Stomach smooth muscle (tissue), 2 donors: ENCODE data around the gene DOP1A.
A peak's percentile ranks its signal among the peaks of the same experiment; 100 is the strongest.

Source experiments
- H3K27ac ChIP-seq: one replicate; pipeline ENCODE4 v1.7.0; 2013; ENCODE audit warnings: mild to moderate bottlenecking, low read length, inconsistent platforms
- H3K27me3 ChIP-seq, 2 donors: one replicate each; pipeline ENCODE4 v1.7.0; 2013; ENCODE audit warnings: low read length in 2 of 2; ENCODE audit not compliant: insufficient read depth in 2 of 2, control insufficient read depth in 1 of 2
- H3K36me3 ChIP-seq, 2 donors: one replicate each; pipeline ENCODE4 v1.7.0; 2013; ENCODE audit warnings: low read length in 2 of 2; ENCODE audit not compliant: control insufficient read depth in 2 of 2, insufficient read depth in 2 of 2
- H3K4me1 ChIP-seq: one replicate; pipeline ENCODE4 v1.7.0; 2013; ENCODE audit warnings: low read length; ENCODE audit not compliant: control insufficient read depth, insufficient read depth
- H3K4me3 ChIP-seq, 2 donors: one replicate each; pipeline ENCODE4 v1.7.0; 2013; ENCODE audit warnings: low read length in 2 of 2
- H3K9ac ChIP-seq, 2 donors: one replicate each; pipeline ENCODE4 v1.7.0; 2013; ENCODE audit warnings: low read length in 2 of 2, mild to moderate bottlenecking in 1 of 2
- H3K9me3 ChIP-seq, 2 donors: one replicate each; pipeline ENCODE4 v1.7.0; 2013; ENCODE audit warnings: low read length in 2 of 2; ENCODE audit not compliant: control insufficient read depth in 2 of 2
- donor health status: healthy.
- donor health status: Pancreatic carcinoma.

Gene DOP1A, protein sequence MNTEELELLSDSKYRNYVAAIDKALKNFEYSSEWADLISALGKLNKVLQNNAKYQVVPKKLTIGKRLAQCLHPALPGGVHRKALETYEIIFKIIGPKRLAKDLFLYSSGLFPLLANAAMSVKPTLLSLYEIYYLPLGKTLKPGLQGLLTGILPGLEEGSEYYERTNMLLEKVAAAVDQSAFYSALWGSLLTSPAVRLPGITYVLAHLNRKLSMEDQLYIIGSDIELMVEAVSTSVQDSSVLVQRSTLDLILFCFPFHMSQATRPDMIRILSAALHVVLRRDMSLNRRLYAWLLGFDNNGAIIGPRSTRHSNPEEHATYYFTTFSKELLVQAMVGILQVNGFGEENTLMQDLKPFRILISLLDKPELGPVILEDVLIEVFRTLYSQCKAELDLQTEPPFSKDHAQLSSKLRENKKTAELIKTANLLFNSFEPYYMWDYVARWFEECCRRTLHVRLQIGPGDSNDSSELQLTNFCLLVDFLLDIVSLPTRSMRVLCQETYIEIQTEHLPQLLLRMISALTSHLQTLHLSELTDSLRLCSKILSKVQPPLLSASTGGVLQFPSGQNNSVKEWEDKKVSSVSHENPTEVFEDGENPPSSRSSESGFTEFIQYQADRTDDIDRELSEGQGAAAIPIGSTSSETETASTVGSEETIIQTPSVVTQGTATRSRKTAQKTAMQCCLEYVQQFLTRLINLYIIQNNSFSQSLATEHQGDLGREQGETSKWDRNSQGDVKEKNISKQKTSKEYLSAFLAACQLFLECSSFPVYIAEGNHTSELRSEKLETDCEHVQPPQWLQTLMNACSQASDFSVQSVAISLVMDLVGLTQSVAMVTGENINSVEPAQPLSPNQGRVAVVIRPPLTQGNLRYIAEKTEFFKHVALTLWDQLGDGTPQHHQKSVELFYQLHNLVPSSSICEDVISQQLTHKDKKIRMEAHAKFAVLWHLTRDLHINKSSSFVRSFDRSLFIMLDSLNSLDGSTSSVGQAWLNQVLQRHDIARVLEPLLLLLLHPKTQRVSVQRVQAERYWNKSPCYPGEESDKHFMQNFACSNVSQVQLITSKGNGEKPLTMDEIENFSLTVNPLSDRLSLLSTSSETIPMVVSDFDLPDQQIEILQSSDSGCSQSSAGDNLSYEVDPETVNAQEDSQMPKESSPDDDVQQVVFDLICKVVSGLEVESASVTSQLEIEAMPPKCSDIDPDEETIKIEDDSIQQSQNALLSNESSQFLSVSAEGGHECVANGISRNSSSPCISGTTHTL (N-terminal part only)

DNA sequence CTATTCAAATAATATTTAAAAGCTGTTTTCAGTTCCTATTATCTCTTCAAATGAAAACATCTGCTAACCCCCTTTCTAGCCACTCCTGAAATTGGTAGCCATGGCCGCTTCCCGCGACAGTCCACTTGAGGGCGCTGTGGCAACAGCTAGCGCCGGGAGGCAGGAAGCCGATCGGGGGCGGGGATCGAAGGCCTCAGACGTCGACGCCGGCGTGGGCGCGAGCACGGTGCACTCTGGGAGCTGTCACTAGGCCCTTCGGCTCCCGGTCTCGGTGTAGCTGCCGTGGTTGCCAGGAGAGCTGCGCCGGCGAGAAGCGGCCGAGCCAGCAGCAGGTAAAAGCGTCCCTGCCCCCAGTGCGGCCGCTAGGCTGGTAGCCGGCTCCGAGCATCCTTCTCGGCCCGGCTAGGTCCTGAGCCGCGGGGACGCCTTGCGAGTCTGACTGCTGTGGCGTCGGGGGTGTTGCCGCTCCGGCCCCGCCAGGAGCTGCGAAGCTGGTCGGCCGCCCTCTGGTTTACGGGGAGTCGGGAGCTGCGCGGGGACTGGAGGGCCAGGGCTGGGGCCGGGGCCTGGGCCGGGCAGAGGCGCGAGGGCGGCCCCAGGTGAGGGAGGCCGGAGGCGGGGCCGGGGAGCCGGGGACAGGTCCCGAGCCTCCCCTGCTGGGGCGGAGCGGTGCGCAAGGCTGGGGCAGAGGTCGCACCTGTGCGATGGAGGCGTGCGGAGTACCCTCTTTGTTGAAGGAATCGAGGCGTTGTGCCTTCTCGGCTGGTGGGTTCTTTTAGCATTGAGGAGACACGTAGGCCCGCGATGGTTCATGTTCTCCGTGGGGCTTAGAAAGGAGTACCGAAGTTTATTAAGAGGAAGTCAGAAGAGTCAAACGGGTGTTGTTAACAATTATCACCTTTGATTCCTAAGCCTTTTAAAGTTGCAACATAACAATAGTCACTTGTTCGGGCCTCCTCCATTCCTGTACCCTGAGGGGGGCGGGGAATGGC, at the start of gene DOP1A:
Gene DOP1A, plus strand, starts transcription at position 224 of the 992 bp plus-strand sequence. CDS start 29,307 bp downstream, outside the sequence.
- Histone ChIP-seq H3K9ac (peak within 1 kb of the TSS; percentile 66 to 84), H3K4me3 (peak within 1 kb of the TSS; percentile 74 to 89), H3K4me1 (peaks cover 8% of the 10 kb centered on the region), H3K9me3 (no peaks in the 10 kb centered on the region), H3K27me3 (no peaks in the 10 kb centered on the region), H3K27ac (peak within 1 kb of the TSS; percentile 70), H3K36me3 (no peaks in the 10 kb centered on the region)

GRCh38 chr6:83019741-83020140, 47.7 kb upstream of the DOP1A start:
- no peaks in the 10 kb centered on the region for H3K27me3 ChIP-seq
- H3K4me3 ChIP-seq = no peak overlapping the region
- H3K9ac ChIP-seq = no peak overlapping the region
- peaks cover 3 to 6% of the 10 kb centered on the region in 2 donors for H3K36me3 ChIP-seq
- peaks cover 0 to 4% of the 10 kb centered on the region in 2 donors for H3K9me3 ChIP-seq
- no peaks in the 10 kb centered on the region for H3K4me1 ChIP-seq
- no peak overlapping the region for H3K27ac ChIP-seq

- Histone ChIP-seq H3K9ac (no peak overlapping the region), H3K27ac (no peak overlapping the region), H3K36me3 (peaks cover 0 to 7% of the 10 kb centered on the region in 2 donors), H3K4me3 (no peak overlapping the region), H3K27me3 (no peaks in the 10 kb centered on the region), H3K4me1 (no peaks in the 10 kb centered on the region), H3K9me3 (no peaks in the 10 kb centered on the region)
Measured at GRCh38 chr6:83031689-83032088, 35.8 kb upstream of the DOP1A start.

GRCh38 chr6:83038246-83038645, 29.2 kb upstream of the DOP1A start:
- H3K9ac ChIP-seq = no peak overlapping the region
- H3K4me3 ChIP-seq = no peak overlapping the region
- no peak overlapping the region for H3K27ac ChIP-seq
- H3K36me3 ChIP-seq = no peaks in the 10 kb centered on the region
- no peaks in the 10 kb centered on the region for H3K9me3 ChIP-seq
- no peaks in the 10 kb centered on the region for H3K4me1 ChIP-seq
- no peaks in the 10 kb centered on the region for H3K27me3 ChIP-seq

DNA sequence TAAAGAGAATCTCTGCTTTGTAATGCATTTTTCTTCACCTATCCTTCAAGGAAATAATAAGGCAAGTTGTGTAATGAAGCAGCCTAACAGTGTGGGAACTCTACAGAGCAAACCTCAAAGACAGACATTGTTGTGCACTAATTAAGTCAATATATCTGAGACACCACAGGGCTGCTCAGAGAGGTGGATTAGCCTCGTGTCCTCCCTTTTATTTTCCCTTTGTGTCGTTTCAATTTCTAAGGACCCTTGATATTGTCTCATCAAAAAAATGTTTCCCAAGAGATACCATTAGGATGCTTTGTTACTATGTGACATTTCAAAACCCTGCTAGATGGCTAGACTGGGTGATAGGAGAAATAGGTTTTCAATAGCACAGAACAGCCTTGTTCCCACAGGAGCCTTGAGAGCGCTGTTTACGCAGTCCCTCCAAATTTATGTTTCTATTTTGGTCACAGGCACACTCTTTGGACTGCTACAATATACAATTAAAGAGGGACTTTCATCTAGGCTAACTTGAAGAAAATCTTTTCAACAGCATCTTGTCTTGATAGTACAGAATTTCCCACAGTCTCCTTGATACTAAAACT, 24.9 kb upstream of the DOP1A start:
- Histone ChIP-seq H3K36me3 (no peaks in the 10 kb centered on the region), H3K27me3 (no peaks in the 10 kb centered on the region), H3K4me3 (no peak overlapping the region)

DNA sequence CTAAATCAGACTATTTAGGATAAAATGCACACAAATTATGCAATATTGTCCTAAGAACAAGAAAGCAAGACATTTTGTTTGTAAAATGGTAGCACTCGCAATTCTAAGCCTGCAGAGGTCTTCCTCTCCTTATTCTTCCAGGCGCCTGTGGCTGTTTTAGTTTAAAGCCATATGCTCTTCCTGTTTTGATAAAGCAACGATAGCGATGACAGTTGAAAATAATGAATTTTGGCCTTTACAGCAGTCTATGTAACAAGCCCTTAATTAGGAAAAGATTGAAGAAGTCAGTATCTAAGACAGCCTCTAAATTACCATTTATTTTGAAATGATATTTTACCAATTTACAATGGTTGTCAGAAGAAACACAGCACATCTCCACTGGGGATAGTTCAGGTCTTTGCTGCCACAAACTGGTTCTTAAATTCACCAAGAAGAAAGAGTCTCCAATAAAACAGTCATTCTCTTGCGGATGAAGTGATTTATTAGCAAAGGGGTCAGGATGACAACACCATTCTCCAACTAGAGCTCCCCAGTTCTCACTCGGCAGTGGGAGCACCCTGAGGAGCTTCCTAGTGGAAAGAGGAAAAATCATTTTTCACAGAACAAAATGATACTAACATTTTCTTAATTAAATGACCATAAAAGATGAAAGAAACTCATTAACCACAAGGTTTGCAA, 23.2 kb upstream of the DOP1A start:
- Histone ChIP-seq H3K9ac (no peak overlapping the region), H3K4me3 (no peak overlapping the region), H3K4me1 (no peaks in the 10 kb centered on the region), H3K9me3 (no peaks in the 10 kb centered on the region), H3K27me3 (no peaks in the 10 kb centered on the region), H3K36me3 (no peaks in the 10 kb centered on the region), H3K27ac (no peak overlapping the region)

More for the DNA sequence above, 24.9 kb upstream of the DOP1A start:
- no peaks in the 10 kb centered on the region for H3K9me3 ChIP-seq
- no peak overlapping the region for H3K9ac ChIP-seq
- H3K4me1 ChIP-seq = no peaks in the 10 kb centered on the region
- no peak overlapping the region for H3K27ac ChIP-seq

- no peak overlapping the region for H3K27ac ChIP-seq
- no peak overlapping the region for H3K9ac ChIP-seq
- no peaks in the 10 kb centered on the region for H3K27me3 ChIP-seq
- peaks cover 3 to 7% of the 10 kb centered on the region in 2 donors for H3K36me3 ChIP-seq
- H3K4me3 ChIP-seq = no peak overlapping the region
- H3K9me3 ChIP-seq = no peaks in the 10 kb centered on the region
- no peaks in the 10 kb centered on the region for H3K4me1 ChIP-seq
Measured at GRCh38 chr6:83047065-83047754, 20.3 kb upstream of the DOP1A start.

DNA sequence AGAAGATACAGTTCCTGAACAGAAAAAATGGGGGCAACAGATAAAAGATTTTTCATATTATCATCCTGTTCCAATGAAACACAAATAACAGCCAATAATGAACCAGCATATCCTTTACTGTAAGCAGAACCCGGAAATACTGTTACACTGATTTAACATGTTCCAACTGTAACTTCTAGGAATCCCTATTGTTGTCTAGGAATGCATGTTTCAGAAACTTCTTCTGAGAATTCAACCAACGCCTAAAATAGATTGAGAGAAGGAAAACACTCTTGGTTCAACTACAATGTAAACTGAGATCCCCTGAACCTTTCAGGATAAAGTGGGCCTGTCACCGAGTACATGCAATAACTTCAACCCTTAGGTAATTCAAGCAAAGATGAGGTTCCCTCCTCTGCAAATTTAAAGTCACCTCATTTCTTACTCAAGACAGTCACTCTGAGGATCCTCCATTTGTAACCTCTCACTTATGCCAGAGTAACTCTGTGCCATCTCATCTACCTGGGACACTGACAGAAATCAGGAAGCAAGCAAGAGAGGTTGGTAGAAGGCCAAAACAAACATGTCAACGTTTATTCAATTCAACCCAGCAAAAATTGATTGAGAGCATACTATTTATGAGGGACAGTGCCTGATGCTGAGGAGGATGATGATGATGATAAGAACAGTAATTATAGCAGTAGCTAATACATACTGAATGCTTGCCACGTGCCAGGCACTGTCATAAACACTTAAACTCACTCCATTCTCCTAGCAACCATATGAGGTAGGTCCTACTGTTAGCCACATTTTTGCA, 15.9 kb upstream of the DOP1A start:
- H3K9ac ChIP-seq = no peak overlapping the region
- H3K36me3 ChIP-seq = peaks cover 7 to 8% of the 10 kb centered on the region in 2 donors
- H3K4me1 ChIP-seq = no peaks in the 10 kb centered on the region
- no peaks in the 10 kb centered on the region for H3K9me3 ChIP-seq
- no peaks in the 10 kb centered on the region for H3K27me3 ChIP-seq
- no peak overlapping the region for H3K4me3 ChIP-seq
- no peak overlapping the region for H3K27ac ChIP-seq
